Activated CD8-positive, alpha-beta memory T cell treated with anti-CD3 and anti-CD28 coated beads, Interleukin-2, amount 50 U/mL, for 48 hours (primary cell): ENCODE measurements around the gene PRRT2.
A peak's percentile ranks its signal among the peaks of the same experiment; 100 is the strongest.

Experiments used
- DNase-seq: peaks from one replicate; pipeline ENCODE4 v3.0.0-alpha.2; 2020

The PRRT2 gene

DNA sequence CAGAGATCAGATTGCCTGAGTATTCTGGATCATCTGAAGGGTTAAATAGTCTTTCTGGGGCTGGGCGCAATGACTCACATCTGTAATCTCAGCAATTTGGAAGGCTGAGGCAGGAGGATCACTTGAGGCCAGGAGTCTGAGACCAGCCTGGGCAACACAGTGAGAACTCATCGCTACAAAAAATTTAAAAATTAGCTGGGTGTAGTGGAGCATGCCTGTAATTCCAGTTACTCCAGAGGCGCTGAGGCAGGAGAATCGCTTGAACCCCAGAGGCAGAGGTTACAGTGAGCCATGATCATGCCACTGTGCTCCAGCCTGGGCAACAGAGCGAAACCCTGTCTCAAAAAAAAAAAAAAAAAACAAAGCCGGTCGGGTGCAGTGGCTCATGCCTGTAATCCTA, 23.9 kb downstream of the PRRT2 start:
- DNase-seq: no peak

DNA sequence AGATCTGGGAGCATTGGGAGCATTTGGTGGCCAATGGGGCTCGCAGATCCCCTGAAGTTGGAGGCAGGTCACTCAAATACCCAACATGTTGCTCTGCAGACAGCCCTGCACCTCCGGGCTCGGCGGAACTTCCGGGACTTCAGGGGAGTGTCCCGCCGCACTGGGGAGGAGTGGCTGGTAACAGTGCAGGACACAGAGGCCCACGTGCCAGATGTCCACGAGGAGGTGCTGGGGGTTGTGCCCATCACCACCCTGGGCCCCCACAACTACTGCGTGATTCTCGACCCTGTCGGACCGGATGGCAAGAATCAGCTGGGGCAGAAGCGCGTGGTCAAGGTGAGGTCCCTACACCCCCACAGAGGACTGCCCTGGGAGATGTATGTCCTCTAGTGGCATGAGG, 24.6 kb downstream of the PRRT2 start:
- DNase-seq: no peak

DNA sequence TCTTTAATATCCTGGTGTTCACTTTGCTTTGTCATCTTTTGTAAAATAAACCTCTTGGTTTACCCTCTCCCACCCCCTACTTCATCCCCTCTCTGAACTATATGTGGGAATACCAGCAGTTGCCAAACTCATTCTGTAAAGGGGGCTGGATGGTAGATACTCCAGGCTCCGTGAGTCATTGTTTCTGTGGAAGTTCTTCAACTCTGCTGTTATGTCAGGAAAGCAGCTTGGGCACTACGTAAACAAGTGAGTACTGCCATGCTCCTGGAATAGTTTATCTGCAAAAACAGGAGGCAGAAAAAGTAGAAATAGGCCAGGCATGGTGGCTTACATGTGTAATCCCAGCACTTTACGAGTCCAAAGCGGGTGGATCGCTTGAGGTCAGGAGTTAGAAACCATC, 25.8 kb downstream of the PRRT2 start:
- DNase-seq: no peak

DNA sequence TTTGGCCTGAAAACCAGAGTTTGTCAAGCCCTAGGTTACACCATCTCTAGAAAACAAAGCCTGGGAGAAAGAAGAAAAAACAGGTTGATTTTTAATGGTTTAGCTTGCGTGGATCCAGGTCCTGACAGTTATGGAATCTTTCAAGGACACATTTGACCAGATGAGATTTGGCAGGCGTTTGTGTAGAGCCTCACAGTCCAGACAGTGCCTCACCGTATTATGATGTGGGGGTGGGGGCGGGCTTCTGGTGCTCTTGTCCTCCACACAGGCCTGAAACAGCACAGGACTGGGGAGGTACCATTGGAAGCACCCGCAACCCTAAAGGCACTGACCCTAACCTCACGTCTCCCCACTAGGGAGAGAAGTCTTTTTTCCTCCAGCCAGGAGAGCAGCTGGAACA, 27.8 kb downstream of the PRRT2 start:
- DNase-seq: no peak

DNA sequence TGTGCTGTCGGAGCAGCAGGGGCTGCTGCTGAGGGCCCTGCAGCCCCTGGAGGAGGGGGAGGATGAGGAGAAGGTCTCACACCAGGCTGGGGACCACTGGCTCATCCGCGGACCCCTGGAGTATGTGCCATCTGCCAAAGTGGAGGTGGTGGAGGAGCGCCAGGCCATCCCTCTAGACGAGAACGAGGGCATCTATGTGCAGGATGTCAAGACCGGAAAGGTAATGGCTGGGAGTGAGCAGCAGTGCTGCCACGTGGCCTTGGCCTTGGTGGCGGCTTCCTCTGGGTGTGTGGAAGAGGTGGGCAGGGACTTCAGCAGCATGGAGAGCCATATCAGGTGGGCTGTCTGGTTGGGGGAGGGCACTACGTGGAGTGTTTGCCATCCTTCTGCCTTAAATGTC, 28.2 kb downstream of the PRRT2 start:
- DNase-seq: no peak

DNA sequence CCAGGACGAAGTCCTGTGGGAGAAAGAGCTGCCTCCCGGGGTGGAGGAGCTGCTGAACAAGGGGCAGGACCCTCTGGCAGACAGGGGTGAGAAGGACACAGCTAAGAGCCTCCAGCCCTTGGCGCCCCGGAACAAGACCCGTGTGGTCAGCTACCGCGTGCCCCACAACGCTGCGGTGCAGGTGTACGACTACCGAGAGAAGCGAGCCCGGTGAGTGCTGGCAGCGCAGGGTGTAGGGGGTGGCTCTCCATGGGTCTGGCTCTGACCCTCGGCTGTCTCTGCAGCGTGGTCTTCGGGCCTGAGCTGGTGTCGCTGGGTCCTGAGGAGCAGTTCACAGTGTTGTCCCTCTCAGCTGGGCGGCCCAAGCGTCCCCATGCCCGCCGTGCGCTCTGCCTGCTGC, 29.6 kb downstream of the PRRT2 start:
- DNase-seq: no peak

DNA sequence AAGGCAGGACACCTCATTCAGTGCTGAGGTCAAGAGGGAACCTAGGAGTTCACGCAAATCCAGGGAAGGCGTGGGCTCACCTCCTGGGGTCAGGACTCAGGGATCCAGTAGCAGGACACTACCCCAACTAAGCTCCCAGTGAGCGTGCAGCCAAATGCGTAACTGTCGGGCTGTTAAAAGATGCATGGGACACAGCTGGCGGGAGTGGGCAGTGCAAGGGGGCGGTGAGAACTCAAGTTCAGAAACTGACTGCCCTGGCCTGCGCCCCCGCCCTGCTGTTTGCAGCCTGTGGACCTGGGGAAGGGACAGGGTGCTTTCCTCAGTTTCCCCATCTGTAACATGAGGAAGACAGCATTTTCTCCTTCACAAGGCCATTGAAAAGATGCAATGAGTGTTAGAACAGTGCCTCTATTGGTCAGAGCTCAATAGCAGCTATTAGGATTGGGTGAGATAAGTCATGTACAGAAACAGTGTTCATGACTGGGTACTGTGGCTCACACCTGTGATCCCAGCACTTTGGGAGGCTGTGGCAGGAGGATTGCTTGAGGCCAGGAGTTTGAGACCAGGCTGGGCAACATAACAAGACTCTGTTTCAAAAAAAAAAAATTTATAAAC, 30.8 kb downstream of the PRRT2 start:
- DNase-seq: no peak

DNA sequence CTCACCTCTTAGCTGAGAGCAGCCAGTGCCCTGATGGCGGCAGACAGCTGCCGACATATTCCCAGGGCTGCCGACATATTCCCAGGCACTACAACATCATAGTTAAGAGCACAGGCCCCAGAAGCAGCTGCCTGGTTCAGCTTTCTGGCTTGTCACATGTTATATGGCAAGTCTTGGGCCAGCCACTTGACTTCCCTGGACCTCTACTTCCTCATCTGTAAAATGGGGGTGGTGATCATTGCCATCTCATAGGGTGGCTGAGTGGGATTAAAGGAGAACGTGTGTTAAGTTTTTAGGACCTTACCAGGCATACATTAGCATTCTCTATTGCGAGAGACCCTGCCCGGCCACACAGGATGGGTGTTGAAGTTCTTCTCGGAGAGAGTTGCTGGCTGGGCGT, 31.9 kb downstream of the PRRT2 start:
- DNase-seq: no peak

DNA sequence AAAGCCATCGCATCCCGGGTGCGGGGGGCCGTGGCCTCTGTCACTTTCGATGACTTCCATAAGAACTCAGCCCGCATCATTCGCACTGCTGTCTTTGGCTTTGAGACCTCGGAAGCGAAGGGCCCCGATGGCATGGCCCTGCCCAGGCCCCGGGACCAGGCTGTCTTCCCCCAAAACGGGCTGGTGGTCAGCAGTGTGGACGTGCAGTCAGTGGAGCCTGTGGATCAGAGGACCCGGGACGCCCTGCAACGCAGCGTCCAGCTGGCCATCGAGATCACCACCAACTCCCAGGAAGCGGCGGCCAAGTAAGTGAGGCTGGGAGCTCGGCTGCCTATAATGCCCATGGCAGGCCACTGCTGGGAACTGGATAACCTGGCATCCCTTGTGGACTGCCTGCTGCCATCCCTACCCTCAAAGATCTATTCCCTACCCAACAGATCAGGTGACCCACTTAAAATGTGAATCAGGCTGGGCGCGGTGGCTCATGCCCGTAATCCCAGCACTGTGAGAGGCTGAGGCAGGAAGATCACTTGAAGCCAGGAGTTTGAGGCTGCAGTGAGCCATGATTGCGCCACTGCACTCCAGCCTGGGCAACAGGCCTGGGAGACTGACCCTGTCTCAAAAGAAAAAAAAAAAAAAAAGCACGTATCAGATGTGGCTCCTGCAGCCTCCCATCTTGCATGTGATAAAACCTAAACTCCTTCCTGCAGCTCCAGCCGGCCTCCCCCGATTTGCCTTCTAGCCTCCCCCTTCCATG, 32.8 kb downstream of the PRRT2 start:
- DNase-seq: no peak

DNA sequence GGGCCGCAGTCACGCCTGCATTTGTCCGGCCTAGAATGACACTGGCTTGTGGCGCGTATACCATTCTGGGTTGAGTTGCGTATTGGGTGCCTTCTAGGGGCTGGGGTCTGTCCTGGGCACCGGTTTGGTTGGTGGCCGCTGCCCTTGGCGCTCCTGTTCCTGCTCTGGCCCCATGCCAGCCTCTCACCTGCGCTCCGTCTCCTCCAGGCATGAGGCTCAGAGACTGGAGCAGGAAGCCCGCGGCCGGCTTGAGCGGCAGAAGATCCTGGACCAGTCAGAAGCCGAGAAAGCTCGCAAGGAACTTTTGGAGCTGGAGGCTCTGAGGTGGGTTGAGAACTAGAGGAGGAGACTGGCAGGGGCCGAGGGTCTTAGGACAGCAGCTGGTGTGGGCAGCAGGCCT, 33.7 kb downstream of the PRRT2 start:
- DNase-seq: no peak

DNA sequence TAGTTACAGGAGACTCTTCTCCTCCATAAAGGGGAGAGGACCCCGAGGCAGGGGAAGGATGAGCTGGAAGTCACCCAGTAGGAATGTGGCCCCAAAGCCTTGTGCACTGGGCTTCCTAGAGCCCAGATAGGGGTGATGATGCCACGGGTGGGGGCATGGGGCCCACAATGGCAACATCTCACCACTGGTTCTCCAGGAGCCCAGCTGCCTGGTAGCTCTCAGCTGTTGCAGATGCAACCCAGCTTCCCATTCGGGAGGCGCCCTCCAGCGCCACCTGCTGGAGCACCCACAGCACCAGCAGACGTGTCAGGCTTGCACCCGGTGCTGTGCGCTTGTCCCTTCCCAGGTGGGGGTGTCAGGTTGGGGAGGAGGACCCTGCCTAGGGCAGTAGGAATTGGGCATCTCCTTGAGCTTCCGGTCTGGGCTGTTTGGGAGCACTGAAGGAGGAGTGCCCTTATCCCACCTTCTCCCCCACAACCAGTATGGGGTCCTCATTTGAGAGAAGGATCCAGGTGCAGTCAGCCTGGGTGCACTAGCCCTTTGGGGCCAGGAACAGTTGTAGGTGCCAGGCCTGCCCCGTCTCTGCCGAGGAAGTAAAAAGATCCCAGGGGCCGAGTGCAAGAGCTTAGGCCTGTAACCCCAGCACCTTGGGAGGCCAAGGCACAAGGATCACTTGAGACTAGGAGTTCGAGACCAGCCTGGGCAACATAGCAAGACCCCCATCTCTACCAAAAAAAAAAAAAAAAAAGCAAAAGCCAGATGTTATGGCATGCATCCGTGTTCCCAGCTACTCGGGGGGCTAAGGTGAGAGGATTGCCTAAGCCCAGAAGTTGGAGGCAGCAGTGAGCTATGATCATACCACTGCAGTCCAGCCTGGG, 36.7 kb downstream of the PRRT2 start:
- DNase-seq: peak; percentile 94

DNA sequence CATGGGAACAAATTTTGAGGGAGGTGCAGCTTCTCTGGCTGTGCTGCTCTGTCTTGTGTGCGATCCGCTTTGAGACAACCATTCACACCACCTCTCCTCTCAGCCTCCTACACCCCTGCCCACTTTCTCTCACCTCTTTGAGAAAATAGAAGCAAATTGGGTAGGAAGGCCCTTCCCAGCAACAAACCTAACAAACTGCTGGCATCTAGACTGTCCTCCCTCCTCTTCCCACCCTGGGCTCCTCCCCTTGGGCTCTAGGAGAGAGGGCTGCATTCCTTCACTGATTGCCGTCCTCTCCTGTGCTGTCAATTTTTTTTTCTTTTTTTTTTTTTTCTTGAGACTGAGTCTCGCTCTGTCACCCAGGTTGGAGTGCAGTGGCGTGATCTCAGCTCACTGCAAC, 37.5 kb downstream of the PRRT2 start:
- DNase-seq: no peak

DNA sequence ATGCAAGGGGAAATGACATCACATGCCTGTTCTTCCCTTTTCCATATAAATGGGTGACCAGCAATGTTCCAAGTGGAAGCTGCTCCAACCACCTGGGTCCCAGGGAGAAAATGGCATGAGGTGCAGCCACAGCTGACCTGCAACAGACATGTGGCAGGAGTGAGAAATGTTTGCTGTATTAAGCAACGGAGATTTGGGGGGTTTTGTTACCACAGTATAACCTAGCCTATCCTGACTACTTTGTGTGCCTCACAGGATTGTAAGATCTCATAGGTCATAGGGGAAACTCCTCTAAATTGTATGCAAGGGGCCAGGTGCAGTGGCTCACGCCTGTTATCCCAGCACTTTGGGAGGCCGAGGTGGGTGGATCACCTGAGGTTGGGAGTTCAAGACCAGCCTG, 39.0 kb downstream of the PRRT2 start:
- DNase-seq: no peak

DNA sequence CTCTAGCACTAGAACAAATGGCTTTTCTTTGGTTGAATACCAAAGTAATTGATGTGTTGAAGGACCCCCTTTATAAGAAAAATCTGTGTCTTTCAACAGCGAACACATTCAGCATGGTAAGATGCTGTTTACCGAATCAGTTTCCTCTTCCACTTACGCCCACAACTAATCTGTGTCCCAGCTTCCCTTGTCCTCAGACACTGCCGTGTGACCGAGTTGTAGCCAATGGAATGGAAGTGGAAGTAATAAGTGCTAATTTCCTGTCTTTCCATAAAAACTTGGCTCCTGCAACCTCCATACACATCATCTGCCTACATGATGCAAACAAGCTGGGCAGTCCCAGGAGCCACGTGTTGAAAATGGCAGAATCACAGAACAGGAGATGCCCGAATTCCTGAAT, 40.7 kb downstream of the PRRT2 start:
- DNase-seq: no peak

DNA sequence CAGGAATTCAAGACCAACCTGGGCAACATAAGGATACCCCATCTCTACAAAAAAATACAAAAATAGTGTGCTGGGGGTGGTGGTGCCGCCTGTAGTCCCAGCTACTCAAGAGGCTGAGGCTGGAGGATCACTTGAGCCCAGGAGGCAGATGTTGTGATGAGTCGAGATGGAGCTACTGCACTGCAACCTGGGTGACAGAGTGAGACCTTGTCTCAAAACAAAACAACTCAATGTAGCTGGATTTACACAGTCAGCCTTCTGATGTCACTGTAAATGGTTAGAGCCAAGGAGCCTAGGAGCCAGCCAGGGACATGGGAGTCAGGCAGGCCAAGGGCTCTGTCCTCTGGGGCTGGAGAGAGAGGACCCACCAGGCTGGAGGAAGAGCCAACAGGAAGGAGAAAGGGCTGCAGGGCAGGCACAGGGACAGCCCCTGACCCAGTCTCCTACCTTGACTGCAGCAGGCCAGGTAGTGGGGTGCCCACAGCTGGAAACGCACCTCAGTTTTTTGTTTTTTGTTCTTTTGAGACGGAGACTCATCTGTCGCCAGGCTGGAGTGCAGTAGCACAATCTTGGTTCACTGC, 42.6 kb downstream of the PRRT2 start:
- DNase-seq: no peak

DNA sequence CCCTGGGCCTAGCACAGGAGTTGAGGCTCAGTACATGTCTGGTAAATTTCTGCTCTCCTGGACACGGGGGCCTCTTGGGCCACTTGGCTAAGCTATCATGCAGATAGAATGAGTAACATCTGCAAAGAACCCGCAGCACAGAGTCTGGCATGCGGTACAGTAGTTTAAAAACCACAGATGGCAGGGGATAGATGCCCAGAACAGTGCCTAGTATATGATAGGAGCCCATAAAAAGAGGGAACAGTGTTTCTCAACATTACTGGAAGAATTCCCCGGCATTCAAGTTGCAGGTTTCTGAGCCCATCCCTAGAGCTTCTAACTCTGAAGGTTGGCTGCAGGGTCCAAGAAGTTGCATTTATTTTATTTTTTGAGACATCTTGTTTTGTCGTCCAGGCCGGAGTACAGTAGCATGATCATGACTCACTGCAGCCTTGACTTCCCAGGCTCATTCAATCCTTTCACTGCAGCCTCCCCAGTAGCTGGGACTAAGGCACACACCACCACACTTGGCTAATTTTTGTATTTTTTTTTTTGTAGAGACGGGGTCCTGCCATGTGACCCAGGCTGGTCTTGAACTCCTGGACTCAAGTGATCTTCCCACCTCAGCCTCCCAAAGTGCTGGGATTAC, 45.3 kb downstream of the PRRT2 start:
- DNase-seq: no peak

DNA sequence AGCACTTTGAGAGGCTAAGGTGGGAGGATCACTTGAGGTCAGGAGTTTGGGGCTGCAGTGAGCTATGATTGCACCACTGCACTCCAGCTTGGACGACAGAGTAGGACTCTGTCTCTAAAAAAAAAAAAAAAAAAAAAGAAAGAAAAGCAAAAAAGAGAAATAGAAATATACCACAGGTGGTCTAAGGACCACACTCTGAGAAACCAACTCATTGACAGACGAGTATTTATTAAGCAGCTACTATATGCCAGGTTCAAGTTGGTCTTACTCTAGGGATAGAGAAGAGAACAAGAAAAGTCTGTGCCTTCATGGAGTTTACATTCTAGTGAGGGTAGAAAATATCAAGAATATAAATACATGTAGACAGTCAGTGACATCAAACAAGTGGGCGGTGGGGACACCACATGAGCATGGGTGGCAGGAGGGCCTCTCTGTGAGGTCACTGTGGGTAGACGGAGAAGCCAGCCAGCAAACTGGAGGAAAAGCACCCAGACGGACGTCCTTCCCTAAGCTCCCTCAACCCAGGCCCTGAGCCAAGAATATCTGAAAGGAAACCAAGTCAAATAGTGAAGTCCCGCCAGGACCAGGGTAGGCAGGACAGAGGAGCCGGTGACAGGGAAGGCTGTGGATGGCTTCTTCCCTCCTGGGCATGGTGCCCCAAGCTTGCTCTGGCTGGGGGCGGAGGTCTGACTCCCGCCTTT, 46.3 kb downstream of the PRRT2 start:
- DNase-seq: no peak

DNA sequence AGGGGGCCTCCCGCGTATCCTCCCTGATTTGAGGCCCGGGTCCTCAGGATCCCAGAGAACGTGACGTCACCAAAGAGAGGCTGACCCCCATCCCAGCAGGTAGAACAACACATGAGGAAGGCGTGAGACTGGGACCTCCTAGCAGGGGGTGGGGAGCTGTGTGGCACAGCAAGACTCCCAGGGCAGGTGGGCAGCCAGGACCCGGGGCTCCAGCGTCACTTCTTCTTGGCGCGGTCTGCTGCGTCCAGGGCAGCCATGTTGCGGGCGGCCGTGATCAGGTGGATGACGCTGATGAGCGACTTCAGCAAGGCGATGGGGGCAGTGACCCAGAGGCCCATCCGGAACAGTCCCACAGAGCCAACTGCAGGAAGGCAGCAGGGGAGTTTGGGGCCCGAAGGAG, 47.0 kb downstream of the PRRT2 start:
- DNase-seq: no peak

DNA sequence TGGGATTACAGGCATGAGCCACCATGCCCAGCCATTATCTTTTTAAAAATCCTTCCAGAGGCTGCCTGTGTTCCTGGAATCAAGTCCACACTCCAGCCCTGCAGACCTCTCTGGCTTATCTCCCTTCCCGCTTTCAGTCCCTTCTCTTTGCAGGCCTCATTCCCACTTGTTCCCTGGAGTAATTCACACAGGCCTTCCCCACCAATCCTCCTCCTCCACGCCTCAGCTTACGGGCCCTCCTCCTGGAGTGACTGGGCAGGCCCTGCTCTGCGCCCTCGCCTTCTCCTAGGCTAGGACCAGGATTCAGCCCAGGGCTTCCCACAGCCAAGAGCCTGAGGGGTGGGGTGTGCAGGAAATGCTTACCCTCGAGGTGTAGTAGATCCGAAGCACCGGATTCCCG, 48.2 kb downstream of the PRRT2 start:
- no peak for DNase-seq

DNA sequence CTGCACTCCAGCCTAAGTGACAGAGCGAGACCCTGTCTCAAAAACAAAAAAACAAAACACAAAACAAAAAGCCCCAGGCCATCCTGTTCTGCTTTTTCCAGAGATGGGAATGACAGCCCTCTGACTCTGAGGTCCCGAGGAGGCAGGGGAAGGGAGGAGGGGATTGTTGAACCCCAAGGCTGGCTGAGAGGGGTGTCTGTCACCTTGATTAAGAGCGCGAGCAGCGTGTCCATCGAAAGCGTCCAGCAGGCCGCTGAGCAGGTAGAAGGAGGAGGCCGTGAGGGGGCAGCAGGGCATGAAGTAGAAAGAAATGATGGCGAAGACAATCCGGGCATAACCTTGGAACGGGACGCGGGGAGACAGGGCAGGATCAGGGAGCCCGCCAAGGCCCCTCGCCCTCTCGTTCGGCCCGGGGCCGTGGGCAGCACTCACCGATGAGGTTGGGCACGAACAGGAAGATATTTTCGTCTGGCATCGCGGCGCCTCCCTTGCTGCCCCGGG, 50.4 kb downstream of the PRRT2 start:
- no peak for DNase-seq

DNA sequence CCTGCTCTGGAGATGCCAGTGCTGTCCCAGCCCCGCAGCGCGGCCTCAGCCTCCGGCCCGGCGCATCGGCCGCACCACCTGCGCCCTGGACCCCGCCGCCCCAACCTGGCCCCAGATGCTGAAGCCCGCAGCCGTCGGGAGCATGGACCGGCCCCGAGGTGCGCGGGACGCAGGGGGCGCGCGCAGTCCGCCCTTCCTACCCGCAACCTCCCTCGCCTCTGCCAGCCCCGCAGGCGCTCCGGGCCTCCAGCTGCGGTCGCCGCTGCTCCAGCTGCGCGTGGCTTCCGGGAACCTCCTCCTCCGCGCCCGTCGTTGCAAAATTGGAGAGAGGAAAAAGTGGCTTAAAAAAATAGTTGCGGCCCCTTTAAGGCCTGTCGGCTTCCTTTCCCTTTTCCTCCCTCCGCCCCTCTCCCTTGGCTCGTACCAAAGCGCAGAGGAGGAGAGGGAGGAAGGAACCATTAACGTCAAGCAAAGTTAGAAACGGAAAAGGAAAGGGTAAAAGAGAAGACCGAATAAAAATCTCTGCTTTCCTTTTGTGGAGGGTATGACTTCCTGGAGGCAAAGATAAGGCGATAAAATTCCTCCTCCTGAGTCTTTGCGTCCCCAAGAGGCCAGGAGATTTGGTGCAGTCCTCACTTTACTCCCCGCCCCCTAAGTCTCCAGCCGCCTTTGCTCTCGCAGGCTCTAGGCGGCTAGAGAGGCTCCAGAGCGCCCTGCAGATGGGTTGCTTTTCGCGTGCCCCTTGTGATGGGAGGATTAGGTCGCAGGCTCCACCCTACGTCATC, 51.1 kb downstream of the PRRT2 start, which contains the start of gene CDIPT:
TSS of gene CDIPT (minus strand) at position 343 of the 785 bp plus-strand sequence. CDS start 369 bp downstream, outside the sequence.
- peak; percentile 91 for DNase-seq
